WTC11 (cell line): ENCODE data around the gene RPS3.

ENCODE experiments used
- ETV6 ChIP-seq: sonication (generic); formaldehyde crosslinking; IDR thresholded peaks from 2 replicates; pipeline ENCODE4 v1.8.1; 2022; ENCODE audit warnings: mild to moderate bottlenecking, missing genetic modification reagents
- NFYB ChIP-seq: sonication (generic); formaldehyde crosslinking; conservative IDR thresholded peaks from 2 replicates; pipeline ENCODE4 v1.8.0; 2022; ENCODE audit warnings: low read depth, missing genetic modification reagents
- SMAD4 ChIP-seq: sonication (generic); formaldehyde crosslinking; IDR thresholded peaks from 2 replicates; pipeline ENCODE4 v1.8.0; 2022; ENCODE audit warnings: mild to moderate bottlenecking, missing genetic modification reagents
- TCF7 ChIP-seq: sonication (generic); formaldehyde crosslinking; IDR thresholded peaks from 2 replicates; pipeline ENCODE4 v1.8.0; 2022; ENCODE audit warnings: mild to moderate bottlenecking, low read depth, missing genetic modification reagents, moderate library complexity
- ZNF416 ChIP-seq: fragments of 250-450 bp; sonication (Bioruptor Pico); IDR thresholded peaks from 2 replicates; pipeline ENCODE4 v1.9.0; 2021; ENCODE audit warnings: mild to moderate bottlenecking, inconsistent platforms
- TF ChIP-seq, protein P1 (sequence below): fragments of 200-600 bp; IDR thresholded peaks from 2 replicates; pipeline ENCODE4 v1.8.0; 2022; ENCODE audit warnings: antibody characterized with exemption
- TF ChIP-seq, protein P2 (sequence below): sonication (generic); formaldehyde crosslinking; IDR thresholded peaks from 2 replicates; pipeline ENCODE4 v1.8.1; 2023; ENCODE audit warnings: mild to moderate bottlenecking, missing genetic modification reagents

DNA sequence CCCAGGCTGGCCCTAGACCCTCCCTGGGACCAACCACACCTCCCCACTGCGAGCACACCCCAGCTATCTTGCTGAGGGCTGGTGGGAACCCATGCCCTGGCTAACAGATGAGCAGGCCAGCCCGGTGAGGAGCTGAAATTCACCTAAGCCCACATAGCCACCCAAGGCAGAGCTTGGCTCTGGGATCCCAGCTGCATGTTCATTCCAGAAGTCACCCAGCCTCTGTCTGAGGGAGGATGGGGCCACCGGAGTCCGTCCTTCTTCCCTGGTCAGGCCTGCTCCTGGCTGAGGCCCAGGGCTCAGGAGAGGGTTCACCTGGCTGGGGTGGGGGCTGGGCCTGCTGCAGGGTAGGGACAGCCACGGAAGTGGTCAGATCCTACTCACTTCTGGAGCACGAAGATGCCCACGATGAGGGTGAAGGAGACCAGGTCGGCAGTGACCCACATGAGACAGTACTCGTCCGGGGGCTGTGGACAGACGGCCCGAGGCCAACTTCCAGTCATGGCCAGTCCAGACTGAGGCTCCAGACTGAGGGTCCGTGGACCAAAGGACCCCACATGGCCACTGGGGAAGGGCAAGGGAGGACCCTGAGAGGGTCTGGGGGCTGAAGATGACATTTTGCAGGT is 40.3 kb downstream of the RPS3 start:
- TF ChIP-seq ZNF416 (CRISPR knock-in tag): no peak
- TF ChIP-seq TCF7 (CRISPR knock-in tag): no peak
- TF ChIP-seq, protein P1, sequence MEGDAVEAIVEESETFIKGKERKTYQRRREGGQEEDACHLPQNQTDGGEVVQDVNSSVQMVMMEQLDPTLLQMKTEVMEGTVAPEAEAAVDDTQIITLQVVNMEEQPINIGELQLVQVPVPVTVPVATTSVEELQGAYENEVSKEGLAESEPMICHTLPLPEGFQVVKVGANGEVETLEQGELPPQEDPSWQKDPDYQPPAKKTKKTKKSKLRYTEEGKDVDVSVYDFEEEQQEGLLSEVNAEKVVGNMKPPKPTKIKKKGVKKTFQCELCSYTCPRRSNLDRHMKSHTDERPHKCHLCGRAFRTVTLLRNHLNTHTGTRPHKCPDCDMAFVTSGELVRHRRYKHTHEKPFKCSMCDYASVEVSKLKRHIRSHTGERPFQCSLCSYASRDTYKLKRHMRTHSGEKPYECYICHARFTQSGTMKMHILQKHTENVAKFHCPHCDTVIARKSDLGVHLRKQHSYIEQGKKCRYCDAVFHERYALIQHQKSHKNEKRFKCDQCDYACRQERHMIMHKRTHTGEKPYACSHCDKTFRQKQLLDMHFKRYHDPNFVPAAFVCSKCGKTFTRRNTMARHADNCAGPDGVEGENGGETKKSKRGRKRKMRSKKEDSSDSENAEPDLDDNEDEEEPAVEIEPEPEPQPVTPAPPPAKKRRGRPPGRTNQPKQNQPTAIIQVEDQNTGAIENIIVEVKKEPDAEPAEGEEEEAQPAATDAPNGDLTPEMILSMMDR: no peak
- no peak for TF ChIP-seq ETV6 (CRISPR knock-in tag)
- TF ChIP-seq, protein P2, sequence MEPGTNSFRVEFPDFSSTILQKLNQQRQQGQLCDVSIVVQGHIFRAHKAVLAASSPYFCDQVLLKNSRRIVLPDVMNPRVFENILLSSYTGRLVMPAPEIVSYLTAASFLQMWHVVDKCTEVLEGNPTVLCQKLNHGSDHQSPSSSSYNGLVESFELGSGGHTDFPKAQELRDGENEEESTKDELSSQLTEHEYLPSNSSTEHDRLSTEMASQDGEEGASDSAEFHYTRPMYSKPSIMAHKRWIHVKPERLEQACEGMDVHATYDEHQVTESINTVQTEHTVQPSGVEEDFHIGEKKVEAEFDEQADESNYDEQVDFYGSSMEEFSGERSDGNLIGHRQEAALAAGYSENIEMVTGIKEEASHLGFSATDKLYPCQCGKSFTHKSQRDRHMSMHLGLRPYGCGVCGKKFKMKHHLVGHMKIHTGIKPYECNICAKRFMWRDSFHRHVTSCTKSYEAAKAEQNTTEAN: no peak
- no peak for TF ChIP-seq NFYB
- TF ChIP-seq SMAD4 (CRISPR knock-in tag): no peak
